ENCODE data around the gene CLEC20A.

The CLEC20A gene

DNA sequence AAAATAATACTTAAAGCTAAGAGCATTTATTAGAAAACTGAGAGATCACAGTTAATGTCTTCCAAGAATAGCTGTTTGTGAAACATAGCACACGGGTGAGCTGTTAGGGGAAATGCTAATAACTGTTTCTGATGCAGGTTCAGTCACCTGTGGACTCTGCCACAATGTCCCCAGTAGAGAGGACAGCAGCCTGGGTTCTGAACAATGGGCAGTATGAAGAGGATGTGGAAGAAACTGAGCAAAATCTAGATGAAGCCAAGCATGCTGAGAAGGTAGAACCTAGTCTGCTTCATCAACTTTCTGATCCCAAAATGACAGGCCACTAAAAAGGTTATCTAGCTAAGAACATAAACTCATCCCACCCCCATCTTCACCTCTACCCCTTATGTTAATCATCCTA lies 32.6 kb downstream of the CLEC20A start:
- no peak overlapping the region for H3K9ac ChIP-seq (ENCODE audit: low read length)
- H4K20me1 ChIP-seq (ENCODE audit: insufficient read depth, low read length): no peaks in the 10 kb centered on the region
- DNase-seq: no peak
- H3K9me3 ChIP-seq (replicated peaks; ENCODE audit: insufficient read depth, low read length): no peaks in the 10 kb centered on the region
- no peaks in the 10 kb centered on the region for H3K4me1 ChIP-seq (ENCODE audit: low read length)
- H3K27ac ChIP-seq (ENCODE audit: low read length): no peak overlapping the region
- no peaks in the 10 kb centered on the region for H3K27me3 ChIP-seq (replicated peaks; ENCODE audit: insufficient read depth, low read length)
- no peak overlapping the region for H3K4me2 ChIP-seq (ENCODE audit: low read depth, low read length)
- H3K4me3 ChIP-seq (ENCODE audit: low read length): no peak overlapping the region
- H3K36me3 ChIP-seq (replicated peaks; ENCODE audit: insufficient read depth, low read length): no peaks in the 10 kb centered on the region
- TF ChIP-seq, protein P1, sequence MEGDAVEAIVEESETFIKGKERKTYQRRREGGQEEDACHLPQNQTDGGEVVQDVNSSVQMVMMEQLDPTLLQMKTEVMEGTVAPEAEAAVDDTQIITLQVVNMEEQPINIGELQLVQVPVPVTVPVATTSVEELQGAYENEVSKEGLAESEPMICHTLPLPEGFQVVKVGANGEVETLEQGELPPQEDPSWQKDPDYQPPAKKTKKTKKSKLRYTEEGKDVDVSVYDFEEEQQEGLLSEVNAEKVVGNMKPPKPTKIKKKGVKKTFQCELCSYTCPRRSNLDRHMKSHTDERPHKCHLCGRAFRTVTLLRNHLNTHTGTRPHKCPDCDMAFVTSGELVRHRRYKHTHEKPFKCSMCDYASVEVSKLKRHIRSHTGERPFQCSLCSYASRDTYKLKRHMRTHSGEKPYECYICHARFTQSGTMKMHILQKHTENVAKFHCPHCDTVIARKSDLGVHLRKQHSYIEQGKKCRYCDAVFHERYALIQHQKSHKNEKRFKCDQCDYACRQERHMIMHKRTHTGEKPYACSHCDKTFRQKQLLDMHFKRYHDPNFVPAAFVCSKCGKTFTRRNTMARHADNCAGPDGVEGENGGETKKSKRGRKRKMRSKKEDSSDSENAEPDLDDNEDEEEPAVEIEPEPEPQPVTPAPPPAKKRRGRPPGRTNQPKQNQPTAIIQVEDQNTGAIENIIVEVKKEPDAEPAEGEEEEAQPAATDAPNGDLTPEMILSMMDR (IDR thresholded peaks at IDR 0.05; ENCODE audit: low read length): no peak
- TF ChIP-seq EZH2phosphoT487 (IDR thresholded peaks at IDR 0.05; ENCODE audit: low read length) (no peak), EZH2 (optimal IDR thresholded peaks at IDR 0.05; ENCODE audit: low read depth, low read length) (no peak)
- no peaks in the 10 kb centered on the region for H3F3A ChIP-seq (ENCODE audit: insufficient read depth, low read length)
- H3K9me2 ChIP-seq (replicated peaks; ENCODE audit: insufficient read depth, low read length): no peaks in the 10 kb centered on the region
- no peak overlapping the region for H2AFZ ChIP-seq (ENCODE audit: low read length)
- H3K79me2 ChIP-seq (ENCODE audit: low read length): no peaks in the 10 kb centered on the region

- H3K9me2 ChIP-seq (replicated peaks; ENCODE audit: insufficient read depth, low read length): no peaks in the 10 kb centered on the region
- no peak overlapping the region for H3K4me3 ChIP-seq (ENCODE audit: low read length)
- no peaks in the 10 kb centered on the region for H3K4me1 ChIP-seq (ENCODE audit: low read length)
- no peaks in the 10 kb centered on the region for H3K9me3 ChIP-seq (replicated peaks; ENCODE audit: insufficient read depth, low read length)
- TF ChIP-seq, protein P1 (IDR thresholded peaks at IDR 0.05; ENCODE audit: low read length): no peak
- TF ChIP-seq EZH2phosphoT487 (IDR thresholded peaks at IDR 0.05; ENCODE audit: low read length) (no peak), EZH2 (optimal IDR thresholded peaks at IDR 0.05; ENCODE audit: low read depth, low read length) (no peak)
- no peak overlapping the region for H3K4me2 ChIP-seq (ENCODE audit: low read depth, low read length)
- H3K27ac ChIP-seq (ENCODE audit: low read length): no peak overlapping the region
- H3K9ac ChIP-seq (ENCODE audit: low read length): no peak overlapping the region
- H3K36me3 ChIP-seq (replicated peaks; ENCODE audit: insufficient read depth, low read length): no peaks in the 10 kb centered on the region
- H3F3A ChIP-seq (ENCODE audit: insufficient read depth, low read length): no peaks in the 10 kb centered on the region
- no peaks in the 10 kb centered on the region for H3K79me2 ChIP-seq (ENCODE audit: low read length)
- H4K20me1 ChIP-seq (ENCODE audit: insufficient read depth, low read length): no peaks in the 10 kb centered on the region
- no peaks in the 10 kb centered on the region for H3K27me3 ChIP-seq (replicated peaks; ENCODE audit: insufficient read depth, low read length)
- DNase-seq: no peak
- H2AFZ ChIP-seq (ENCODE audit: low read length): no peak overlapping the region
These were observed 35.1 kb downstream of the CLEC20A start for GRCh38 chr1:178461701-178462100.

DNA sequence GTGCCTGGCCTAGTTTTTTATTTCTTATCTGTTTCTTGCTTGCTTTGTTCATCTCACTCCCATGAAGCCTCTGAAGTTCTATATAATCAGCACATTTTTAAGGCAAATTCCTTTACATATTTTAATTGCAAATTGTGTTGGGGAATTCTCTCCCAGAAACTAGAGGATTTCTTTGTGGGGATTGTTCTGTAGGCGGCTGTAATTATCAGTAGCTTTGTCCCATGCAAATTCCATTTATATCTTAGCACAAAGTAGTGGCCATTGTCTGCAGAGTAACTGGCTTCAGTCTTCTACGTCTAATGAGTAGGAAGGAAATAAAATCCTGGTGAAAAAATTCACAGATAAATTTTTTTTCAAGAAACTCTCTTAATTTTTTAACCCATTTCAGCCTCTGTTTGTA lies 35.7 kb downstream of the CLEC20A start:
- H3K9ac ChIP-seq (ENCODE audit: low read length): no peak overlapping the region
- H2AFZ ChIP-seq (ENCODE audit: low read length): no peak overlapping the region

More for the DNA sequence above, 35.7 kb downstream of the CLEC20A start:
- Histone ChIP-seq H3K27me3 (replicated peaks; ENCODE audit: insufficient read depth, low read length) (no peaks in the 10 kb centered on the region), H3K9me2 (replicated peaks; ENCODE audit: insufficient read depth, low read length) (no peaks in the 10 kb centered on the region), H3K4me2 (ENCODE audit: low read depth, low read length) (no peak overlapping the region), H4K20me1 (ENCODE audit: insufficient read depth, low read length) (no peaks in the 10 kb centered on the region), H3K36me3 (replicated peaks; ENCODE audit: insufficient read depth, low read length) (no peaks in the 10 kb centered on the region), H3K27ac (ENCODE audit: low read length) (no peak overlapping the region), H3K79me2 (ENCODE audit: low read length) (no peaks in the 10 kb centered on the region), H3K9me3 (replicated peaks; ENCODE audit: insufficient read depth, low read length) (no peaks in the 10 kb centered on the region), H3K4me3 (ENCODE audit: low read length) (no peak overlapping the region), H3K4me1 (ENCODE audit: low read length) (no peaks in the 10 kb centered on the region), H3F3A (ENCODE audit: insufficient read depth, low read length) (no peaks in the 10 kb centered on the region)
- DNase-seq: no peak
- TF ChIP-seq, protein P1 (IDR thresholded peaks at IDR 0.05; ENCODE audit: low read length): no peak
- no peak for TF ChIP-seq EZH2phosphoT487 (IDR thresholded peaks at IDR 0.05; ENCODE audit: low read length)
- no peak for TF ChIP-seq EZH2 (optimal IDR thresholded peaks at IDR 0.05; ENCODE audit: low read depth, low read length)

Data from MM.1S (cell line).